GM19240 (cell line): ENCODE results near the gene CARMIL1.

Experiments used
- DNase-seq: peaks from one replicate; pipeline ENCODE4 v3.0.0; 2011; ENCODE audit warnings: low spot score; ENCODE audit not compliant: insufficient read length

CARMIL1 gene

GRCh38 chr6:25307805-25308494 is 28.8 kb downstream of the CARMIL1 start:
- no peak for DNase-seq

GRCh38 chr6:25309886-25310285 is 30.7 kb downstream of the CARMIL1 start:
- DNase-seq, result no peak

GRCh38 chr6:25311331-25311840 is 32.2 kb downstream of the CARMIL1 start:
- no peak for DNase-seq

DNA sequence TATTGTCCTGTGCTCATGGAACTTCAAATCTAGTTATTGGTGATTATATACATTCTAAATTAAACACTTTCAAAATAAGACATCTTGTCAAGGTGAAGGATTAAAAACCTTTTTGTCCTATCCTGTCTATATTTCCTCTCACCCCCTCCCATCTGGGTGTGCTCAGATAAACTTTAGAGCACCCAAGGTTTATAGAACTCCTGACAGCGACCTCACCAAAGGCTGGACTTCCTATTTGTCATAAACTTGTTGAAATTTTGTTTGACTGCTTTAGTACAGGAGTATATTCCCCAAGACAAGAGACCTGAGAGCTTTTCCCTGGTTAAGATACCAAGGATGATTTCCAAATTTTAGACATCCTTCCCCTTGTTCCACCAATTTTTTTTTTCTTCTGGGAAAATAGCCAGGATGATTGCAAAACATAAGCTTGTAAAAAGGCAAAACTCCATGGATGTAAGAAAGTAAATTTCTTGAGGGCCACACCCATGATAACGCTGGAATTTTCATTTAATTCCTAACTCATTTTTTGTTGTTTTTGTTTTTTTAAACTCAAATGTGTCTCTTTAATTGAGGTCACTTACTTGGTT is 33.0 kb downstream of the CARMIL1 start:
- no peak for DNase-seq

DNA sequence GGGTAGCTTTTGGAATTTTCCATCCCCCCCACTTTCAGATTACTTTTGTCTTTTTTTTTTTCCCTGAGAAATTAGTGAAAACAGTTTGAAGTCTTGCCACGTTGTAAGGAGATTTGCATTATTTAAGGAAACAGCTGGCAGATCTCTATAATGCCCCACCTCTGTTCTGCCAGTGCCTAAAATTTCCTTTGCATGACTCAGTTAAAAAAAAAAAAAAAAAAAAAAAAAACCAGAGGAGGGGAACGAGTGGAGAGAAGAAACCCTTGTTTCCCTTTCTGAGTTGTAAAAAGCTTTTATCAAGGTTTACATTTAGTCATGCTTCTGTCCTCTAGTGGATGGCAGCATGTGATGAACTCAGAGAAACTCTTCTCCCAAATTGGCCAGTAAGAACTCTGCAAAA is 33.5 kb downstream of the CARMIL1 start:
- no peak for DNase-seq

DNA sequence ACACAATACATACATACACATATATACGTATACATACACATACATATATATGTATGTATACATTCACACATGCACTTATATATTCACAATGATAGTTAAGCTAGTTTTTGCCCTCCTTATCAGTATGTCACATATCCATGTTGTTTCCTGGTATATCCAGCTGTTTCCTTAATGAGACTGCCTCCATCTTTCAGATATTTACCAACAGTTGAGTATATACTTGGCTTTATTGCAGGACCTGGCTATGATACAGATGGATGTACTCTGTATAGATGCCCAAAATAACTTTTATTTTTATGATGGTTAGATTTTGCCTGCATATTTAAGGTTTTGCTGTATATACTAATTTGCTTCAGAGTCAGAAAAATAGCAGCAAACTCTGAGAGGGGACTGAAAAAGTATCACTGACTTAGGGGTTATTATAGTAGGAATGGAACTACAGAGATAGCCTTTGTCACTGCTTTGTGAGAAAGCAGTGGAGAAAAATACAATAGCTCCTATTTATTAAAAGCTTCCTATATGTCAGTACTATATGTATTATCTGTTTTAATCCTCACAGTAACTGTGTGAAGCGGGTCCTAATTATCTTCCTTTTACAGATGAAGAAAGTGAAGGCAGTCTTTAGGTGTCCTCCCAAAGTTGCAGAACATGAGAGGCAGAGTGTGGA is 35.5 kb downstream of the CARMIL1 start:
- DNase-seq, result no peak

GRCh38 chr6:25315194-25316177 is 36.3 kb downstream of the CARMIL1 start:
- DNase-seq, result no peak

DNA sequence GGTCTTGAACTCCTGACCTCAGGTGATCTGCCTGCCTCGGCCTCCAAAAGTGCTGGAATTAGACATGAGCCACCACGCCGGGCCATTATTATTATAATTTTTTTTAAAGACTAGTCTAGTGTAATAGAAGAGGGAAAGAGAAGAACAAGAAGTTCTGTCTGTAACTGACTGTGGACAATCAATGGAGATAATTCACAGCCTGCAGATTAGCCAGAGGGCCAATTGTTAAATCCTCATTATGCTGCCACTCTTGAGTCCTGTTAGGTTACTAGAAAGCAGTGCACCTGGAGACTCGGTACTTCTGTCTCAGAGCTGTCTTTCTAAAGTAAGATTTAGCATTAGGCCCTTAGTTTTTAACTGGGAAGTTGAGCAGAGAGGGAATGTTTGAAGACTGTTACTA is 37.5 kb downstream of the CARMIL1 start:
- no peak for DNase-seq

- no peak for DNase-seq
Measured at GRCh38 chr6:25318589-25318988, 39.4 kb downstream of the CARMIL1 start.

GRCh38 chr6:25320459-25320858 is 41.3 kb downstream of the CARMIL1 start:
- DNase-seq, result no peak

GRCh38 chr6:25322692-25323091 is 43.5 kb downstream of the CARMIL1 start:
- DNase-seq, result no peak

GRCh38 chr6:25324066-25324762 is 45.0 kb downstream of the CARMIL1 start:
- no peak for DNase-seq

GRCh38 chr6:25326126-25326525 is 47.0 kb downstream of the CARMIL1 start:
- no peak for DNase-seq

GRCh38 chr6:25326960-25327359 is 47.8 kb downstream of the CARMIL1 start:
- no peak for DNase-seq

- no peak for DNase-seq
Measured at GRCh38 chr6:25327432-25327831, 48.3 kb downstream of the CARMIL1 start.

GRCh38 chr6:25329161-25329817 is 50.1 kb downstream of the CARMIL1 start:
- no peak for DNase-seq

DNA sequence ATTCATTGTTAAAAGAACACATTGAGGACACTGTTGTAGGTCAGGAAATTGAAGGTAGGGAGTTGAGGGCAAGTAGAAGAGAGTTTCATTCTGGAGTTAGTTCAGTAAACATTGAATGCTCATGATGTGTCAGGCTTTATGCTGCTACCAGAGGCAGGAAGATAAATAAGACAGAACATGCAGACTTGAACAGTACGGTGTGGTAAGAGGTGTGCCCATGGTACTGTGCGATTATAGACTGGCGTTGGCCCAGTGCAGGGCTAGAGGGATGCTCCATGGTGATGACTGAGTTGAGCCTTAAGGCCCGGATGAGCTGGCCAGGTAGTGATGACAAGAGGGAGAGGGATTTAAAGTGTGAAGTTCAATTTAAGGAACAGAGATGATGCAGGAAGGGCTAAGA is 50.8 kb downstream of the CARMIL1 start:
- DNase-seq, result no peak

- DNase-seq, result no peak
Measured at GRCh38 chr6:25330796-25331685, 51.9 kb downstream of the CARMIL1 start.

DNA sequence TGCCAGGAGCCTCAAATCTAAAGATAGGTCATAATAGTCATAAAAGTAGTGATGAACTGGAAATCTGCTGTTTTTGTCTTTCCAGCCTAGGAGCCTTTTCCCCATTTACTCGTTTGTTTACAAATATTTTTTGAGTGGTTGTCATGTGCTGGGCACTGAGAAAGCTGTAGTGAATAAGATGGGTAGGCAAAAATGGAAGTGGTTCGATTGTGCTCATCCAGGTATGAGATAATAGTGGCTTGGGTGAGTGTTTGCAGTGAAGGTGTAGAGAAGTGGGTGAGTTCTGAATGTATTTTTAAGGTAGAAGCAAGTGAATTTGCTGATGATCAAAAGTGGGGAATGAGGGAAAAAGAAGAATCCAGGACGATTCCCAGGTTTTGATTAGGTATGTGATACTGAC is 53.0 kb downstream of the CARMIL1 start:
- DNase-seq, result no peak
